K562 (cell line): ENCODE measurements around the gene HINT3. TPM values are rescaled to one million over a fixed set of nuclear protein-coding genes. Genes with fewer than 3 reads are reported as not detected.
A peak's percentile ranks its signal among the peaks of the same experiment; 100 is the strongest.

Experiments
- ATF7 ChIP-seq: fragments of 450-650 bp; IDR thresholded peaks from 2 replicates; pipeline ENCODE4 v1.7.1; 2014; ENCODE audit warnings: mild to moderate bottlenecking, moderate library complexity
- CHD1 ChIP-seq: fragments of 200-600 bp; sonication (generic); IDR thresholded peaks from one replicate; pipeline ENCODE4 v1.6.1; 2012; ENCODE audit warnings: mild to moderate bottlenecking, moderate library complexity, low read length, inconsistent platforms
- DIDO1 ChIP-seq: fragments of 450-650 bp; IDR thresholded peaks from 2 replicates; pipeline ENCODE4 v1.6.1; 2016; ENCODE audit warnings: low read depth, missing biosample characterization, missing genetic modification characterization
- EP400 ChIP-seq: fragments of 450-650 bp; IDR thresholded peaks from 2 replicates; pipeline ENCODE4 v1.6.1; 2017; ENCODE audit warnings: antibody characterized with exemption, mild to moderate bottlenecking, moderate library complexity
- HDAC1 ChIP-seq, 2 experiments: fragments of 450-650 bp; IDR thresholded peaks; 2 replicates each; pipeline ENCODE4 v1.6.1; 2016 to 2017; ENCODE audit warnings: inconsistent platforms in 1 of 2, mild to moderate bottlenecking in 1 of 2, moderate library complexity in 1 of 2
- MYC ChIP-seq, 2 experiments: fragments of 250-450 bp in 1 of 2; sonication (Bioruptor Pico) in 1 of 2; IDR thresholded peaks; 2 replicates each; pipeline versions ENCODE4 v1.5.1 to v1.6.1; 2012 to 2021; ENCODE audit warnings: low read depth in 2 of 2, borderline replicate concordance in 1 of 2, improper control_type of control experiment in 1 of 2, low read length in 1 of 2, mild to moderate bottlenecking in 1 of 2, moderate library complexity in 1 of 2
- NBN ChIP-seq: fragments of 450-650 bp; IDR thresholded peaks from 2 replicates; pipeline ENCODE4 v1.6.1; 2016; ENCODE audit warnings: low read depth, mild to moderate bottlenecking
- SMAD4 ChIP-seq: fragments of 250-450 bp; sonication (Bioruptor Pico); conservative IDR thresholded peaks from 2 replicates; pipeline ENCODE4 v1.8.0; 2021; ENCODE audit warnings: inconsistent platforms, mild to moderate bottlenecking, moderate library complexity
- SUPT5H ChIP-seq: fragments of 450-650 bp; IDR thresholded peaks from 2 replicates; pipeline ENCODE4 v1.6.1; 2016
- ZBTB17 ChIP-seq: fragments of 450-650 bp; formaldehyde crosslinking; IDR thresholded peaks from 2 replicates; pipeline ENCODE4 v1.4.0; 2020; ENCODE audit warnings: mild to moderate bottlenecking
- ZBTB49 ChIP-seq: sonication (generic); formaldehyde crosslinking; IDR thresholded peaks from 2 replicates; pipeline ENCODE4 v1.8.0; 2022; ENCODE audit warnings: missing genetic modification reagents, mild to moderate bottlenecking, borderline replicate concordance
- ZNF12 ChIP-seq: sonication (generic); formaldehyde crosslinking; IDR thresholded peaks from 2 replicates; pipeline ENCODE4 v1.4.0; 2020; ENCODE audit warnings: mild to moderate bottlenecking, missing genetic modification reagents
- ZNF584 ChIP-seq: fragments of 200-800 bp; sonication (Bioruptor generic); IDR thresholded peaks from 2 replicates; pipeline ENCODE4 v1.6.1; 2016; ENCODE audit warnings: low read depth, mild to moderate bottlenecking, missing genetic modification characterization, missing compliant biosample characterization
- ZSCAN32 ChIP-seq: fragments of 450-650 bp; formaldehyde crosslinking; IDR thresholded peaks from 2 replicates; pipeline ENCODE4 v1.4.0; 2020; ENCODE audit warnings: mild to moderate bottlenecking, moderate library complexity
- polyA plus RNA-seq, 8 experiments: library from polyadenylated mRNA; depleted of rRNA in 4 of 8; stranded (reverse) in 5 of 8; unstranded in 3 of 8; fragments of >200 nt; fragmentation: Nextera tagmentation in 2 of 8; fragmentation: Illumina TruSeq in 1 of 8; extraction: Ambion mirVana in 2 of 8; extraction: Trizol in 1 of 8; gene quantifications; 2 replicates each; pipeline versions ENCODE4 v1.2.1 to v1.2.3, GENCODE V29; 2011 to 2014; ENCODE audit warnings: inconsistent platforms in 1 of 8, missing spikeins in 1 of 8
- total RNA-seq, 7 experiments: library from RNA; depleted of rRNA in 6 of 7; stranded (reverse); fragments of >200 nt in 6 of 7; fragmentation: Illumina TruSeq in 2 of 7; extraction: Trizol in 2 of 7; gene quantifications; 2 replicates each; pipeline versions ENCODE4 v1.2.1 to v1.2.3, GENCODE V29; 2011 to 2021; ENCODE audit warnings: low replicate concordance in 1 of 7
- TF ChIP-seq, protein P1 (sequence below): sonication (generic); formaldehyde crosslinking; IDR thresholded peaks from 2 replicates; pipeline ENCODE4 v1.8.0; 2022; ENCODE audit warnings: mild to moderate bottlenecking, missing genetic modification reagents
- TF ChIP-seq, protein P2 (sequence below): sonication (generic); formaldehyde crosslinking; IDR thresholded peaks from 2 replicates; pipeline ENCODE4 v1.8.0; 2023; ENCODE audit warnings: mild to moderate bottlenecking, missing genetic modification reagents

The HINT3 gene
- total and polyA plus RNA-seq, 9 of the 15 experiments (the other 6 are each of a cell fraction or from before 2014, with no cell fraction given), result 1.4 to 16.6 (median 10.8) TPM

DNA sequence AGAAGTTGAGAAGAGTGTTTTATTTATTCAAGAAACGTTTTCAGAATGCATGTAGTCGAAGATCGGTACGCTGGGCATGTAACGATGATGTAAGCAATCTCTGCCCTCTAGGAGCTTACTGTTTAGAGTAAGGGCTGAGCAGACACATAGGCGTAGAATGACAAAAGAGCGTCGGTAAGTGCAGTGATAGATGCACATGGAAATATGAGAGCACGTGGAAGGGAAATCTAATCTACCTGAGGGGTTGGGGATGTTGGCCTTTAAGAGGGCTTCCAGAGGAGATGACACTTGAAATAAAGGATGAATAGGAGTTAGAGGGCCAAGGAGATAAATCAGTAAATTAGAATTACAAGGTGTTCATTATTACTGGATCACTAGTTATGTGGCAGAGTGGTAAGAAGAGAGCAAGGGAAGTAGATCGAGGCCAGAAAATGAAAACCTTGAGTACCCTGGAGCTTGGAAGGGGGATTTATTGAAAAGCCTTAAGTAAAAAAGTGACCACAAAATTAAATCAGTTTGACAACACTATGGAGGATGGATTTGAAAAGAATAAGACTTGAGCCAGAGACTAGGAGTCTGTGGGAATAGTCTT, 30.6 kb downstream of the HINT3 start (continued):
- TF ChIP-seq CHD1 (no peak), ZBTB49 (CRISPR knock-in tag) (no peak), MYC (IDR thresholded peaks at IDR 0.05; ENCODE audit: low read depth, low read length) (peak; percentile 87), MYC (CRISPR knock-in tag; IDR thresholded peaks at IDR 0.05; ENCODE audit: borderline replicate concordance, low read depth) (no peak), EP400 (peak; percentile 44; the same call in 1 of the 2 replicates), DIDO1 (tag) (no peak), ATF7 (peak; percentile 37), NBN (no peak), SUPT5H (no peak), ZNF584 (CRISPR knock-in tag) (no peak), ZSCAN32 (CRISPR knock-in tag) (no peak), ZNF12 (CRISPR knock-in tag) (no peak), SMAD4 (no peak), HDAC1 (IDR thresholded peaks at IDR 0.05) (peak; percentile 36 to 70; a peak in 3 of 4 replicates), ZBTB17 (CRISPR knock-in tag) (no peak)
- TF ChIP-seq, protein P1, sequence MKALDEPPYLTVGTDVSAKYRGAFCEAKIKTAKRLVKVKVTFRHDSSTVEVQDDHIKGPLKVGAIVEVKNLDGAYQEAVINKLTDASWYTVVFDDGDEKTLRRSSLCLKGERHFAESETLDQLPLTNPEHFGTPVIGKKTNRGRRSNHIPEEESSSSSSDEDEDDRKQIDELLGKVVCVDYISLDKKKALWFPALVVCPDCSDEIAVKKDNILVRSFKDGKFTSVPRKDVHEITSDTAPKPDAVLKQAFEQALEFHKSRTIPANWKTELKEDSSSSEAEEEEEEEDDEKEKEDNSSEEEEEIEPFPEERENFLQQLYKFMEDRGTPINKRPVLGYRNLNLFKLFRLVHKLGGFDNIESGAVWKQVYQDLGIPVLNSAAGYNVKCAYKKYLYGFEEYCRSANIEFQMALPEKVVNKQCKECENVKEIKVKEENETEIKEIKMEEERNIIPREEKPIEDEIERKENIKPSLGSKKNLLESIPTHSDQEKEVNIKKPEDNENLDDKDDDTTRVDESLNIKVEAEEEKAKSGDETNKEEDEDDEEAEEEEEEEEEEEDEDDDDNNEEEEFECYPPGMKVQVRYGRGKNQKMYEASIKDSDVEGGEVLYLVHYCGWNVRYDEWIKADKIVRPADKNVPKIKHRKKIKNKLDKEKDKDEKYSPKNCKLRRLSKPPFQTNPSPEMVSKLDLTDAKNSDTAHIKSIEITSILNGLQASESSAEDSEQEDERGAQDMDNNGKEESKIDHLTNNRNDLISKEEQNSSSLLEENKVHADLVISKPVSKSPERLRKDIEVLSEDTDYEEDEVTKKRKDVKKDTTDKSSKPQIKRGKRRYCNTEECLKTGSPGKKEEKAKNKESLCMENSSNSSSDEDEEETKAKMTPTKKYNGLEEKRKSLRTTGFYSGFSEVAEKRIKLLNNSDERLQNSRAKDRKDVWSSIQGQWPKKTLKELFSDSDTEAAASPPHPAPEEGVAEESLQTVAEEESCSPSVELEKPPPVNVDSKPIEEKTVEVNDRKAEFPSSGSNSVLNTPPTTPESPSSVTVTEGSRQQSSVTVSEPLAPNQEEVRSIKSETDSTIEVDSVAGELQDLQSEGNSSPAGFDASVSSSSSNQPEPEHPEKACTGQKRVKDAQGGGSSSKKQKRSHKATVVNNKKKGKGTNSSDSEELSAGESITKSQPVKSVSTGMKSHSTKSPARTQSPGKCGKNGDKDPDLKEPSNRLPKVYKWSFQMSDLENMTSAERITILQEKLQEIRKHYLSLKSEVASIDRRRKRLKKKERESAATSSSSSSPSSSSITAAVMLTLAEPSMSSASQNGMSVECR (CRISPR knock-in tag), result no peak
- TF ChIP-seq, protein P2, sequence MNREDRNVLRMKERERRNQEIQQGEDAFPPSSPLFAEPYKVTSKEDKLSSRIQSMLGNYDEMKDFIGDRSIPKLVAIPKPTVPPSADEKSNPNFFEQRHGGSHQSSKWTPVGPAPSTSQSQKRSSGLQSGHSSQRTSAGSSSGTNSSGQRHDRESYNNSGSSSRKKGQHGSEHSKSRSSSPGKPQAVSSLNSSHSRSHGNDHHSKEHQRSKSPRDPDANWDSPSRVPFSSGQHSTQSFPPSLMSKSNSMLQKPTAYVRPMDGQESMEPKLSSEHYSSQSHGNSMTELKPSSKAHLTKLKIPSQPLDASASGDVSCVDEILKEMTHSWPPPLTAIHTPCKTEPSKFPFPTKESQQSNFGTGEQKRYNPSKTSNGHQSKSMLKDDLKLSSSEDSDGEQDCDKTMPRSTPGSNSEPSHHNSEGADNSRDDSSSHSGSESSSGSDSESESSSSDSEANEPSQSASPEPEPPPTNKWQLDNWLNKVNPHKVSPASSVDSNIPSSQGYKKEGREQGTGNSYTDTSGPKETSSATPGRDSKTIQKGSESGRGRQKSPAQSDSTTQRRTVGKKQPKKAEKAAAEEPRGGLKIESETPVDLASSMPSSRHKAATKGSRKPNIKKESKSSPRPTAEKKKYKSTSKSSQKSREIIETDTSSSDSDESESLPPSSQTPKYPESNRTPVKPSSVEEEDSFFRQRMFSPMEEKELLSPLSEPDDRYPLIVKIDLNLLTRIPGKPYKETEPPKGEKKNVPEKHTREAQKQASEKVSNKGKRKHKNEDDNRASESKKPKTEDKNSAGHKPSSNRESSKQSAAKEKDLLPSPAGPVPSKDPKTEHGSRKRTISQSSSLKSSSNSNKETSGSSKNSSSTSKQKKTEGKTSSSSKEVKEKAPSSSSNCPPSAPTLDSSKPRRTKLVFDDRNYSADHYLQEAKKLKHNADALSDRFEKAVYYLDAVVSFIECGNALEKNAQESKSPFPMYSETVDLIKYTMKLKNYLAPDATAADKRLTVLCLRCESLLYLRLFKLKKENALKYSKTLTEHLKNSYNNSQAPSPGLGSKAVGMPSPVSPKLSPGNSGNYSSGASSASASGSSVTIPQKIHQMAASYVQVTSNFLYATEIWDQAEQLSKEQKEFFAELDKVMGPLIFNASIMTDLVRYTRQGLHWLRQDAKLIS (CRISPR knock-in tag), result no peak
